Measurements from ENCODE around the gene TAS2R3. TPM values are rescaled to one million over a fixed set of nuclear protein-coding genes. Genes with fewer than 3 reads are reported as not detected.
A peak's percentile ranks its signal among the peaks of the same experiment; 100 is the strongest.
"Not testable (repeated sequence)": the region's sequence is repeated elsewhere in the genome, so short reads cannot be mapped to it uniquely, and the experiment has no call there.

The TAS2R3 gene, protein sequence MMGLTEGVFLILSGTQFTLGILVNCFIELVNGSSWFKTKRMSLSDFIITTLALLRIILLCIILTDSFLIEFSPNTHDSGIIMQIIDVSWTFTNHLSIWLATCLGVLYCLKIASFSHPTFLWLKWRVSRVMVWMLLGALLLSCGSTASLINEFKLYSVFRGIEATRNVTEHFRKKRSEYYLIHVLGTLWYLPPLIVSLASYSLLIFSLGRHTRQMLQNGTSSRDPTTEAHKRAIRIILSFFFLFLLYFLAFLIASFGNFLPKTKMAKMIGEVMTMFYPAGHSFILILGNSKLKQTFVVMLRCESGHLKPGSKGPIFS
- 2.3 TPM in 1 of 2 replicates, not detected in the other for total RNA-seq

DNA sequence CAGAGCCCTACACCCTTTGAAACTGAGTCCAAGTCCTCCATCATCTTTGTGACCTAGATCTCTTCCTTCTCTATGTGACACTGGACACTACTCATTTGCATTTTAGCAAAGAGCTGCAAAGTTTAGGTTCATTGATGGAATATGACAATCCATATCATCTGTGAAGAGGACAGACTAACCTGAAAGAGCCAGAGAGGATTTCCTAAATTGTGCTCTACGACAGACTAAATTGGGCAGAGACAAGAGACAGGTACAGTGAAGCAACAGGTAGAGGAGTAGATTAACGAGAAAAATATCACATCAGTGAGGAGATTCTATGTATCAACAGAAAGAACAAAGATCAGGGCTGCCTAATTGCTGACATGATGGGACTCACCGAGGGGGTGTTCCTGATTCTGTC, at the start of gene TAS2R3:
Gene TAS2R3, plus strand, starts transcription at position 301 of the 400 bp plus-strand sequence. Its CDS starts 62 bp downstream, at position 363.
- DNase-seq (ENCODE audit: low read depth): no peak

DNA sequence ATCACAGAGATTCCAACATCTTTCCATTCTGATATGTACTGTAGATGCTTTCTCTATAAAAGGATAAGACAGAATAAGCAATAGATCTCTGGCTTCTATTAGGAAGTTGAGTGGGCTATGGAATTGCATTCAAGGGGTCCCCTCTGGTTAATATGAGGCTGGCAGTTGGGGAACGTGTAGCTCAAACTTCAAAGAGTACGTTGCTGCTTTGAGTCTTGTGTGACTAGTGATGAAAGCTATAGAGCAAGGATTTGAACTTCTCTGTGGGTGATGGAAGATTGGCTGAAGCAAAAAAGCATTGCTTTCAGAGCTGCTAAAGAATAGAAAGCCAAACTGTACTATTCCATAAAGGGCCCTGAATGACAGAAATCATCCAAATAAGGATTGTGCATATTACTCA, 49.3 kb upstream of the TAS2R3 start:
- no peak for DNase-seq (ENCODE audit: low read depth)

DNA sequence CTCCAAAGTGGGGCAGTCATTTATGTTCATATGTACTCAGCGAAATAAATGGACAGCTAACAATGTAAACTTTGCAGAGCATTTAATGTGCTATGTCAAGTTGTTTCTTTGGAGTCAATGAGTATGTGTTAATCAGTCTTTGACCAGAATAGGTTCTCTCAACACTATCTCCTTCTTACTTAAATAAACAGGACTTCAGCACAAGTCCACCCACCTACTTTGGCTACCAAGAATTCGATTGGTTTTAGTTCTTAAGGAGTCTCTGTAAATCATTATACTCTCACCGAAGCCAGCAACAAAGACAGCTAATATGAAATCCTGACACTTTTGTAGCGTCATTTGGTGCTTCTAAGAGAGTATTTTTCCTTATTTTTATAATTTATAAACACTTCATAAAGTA, 48.9 kb upstream of the TAS2R3 start:
- DNase-seq (ENCODE audit: low read depth): no peak

DNA sequence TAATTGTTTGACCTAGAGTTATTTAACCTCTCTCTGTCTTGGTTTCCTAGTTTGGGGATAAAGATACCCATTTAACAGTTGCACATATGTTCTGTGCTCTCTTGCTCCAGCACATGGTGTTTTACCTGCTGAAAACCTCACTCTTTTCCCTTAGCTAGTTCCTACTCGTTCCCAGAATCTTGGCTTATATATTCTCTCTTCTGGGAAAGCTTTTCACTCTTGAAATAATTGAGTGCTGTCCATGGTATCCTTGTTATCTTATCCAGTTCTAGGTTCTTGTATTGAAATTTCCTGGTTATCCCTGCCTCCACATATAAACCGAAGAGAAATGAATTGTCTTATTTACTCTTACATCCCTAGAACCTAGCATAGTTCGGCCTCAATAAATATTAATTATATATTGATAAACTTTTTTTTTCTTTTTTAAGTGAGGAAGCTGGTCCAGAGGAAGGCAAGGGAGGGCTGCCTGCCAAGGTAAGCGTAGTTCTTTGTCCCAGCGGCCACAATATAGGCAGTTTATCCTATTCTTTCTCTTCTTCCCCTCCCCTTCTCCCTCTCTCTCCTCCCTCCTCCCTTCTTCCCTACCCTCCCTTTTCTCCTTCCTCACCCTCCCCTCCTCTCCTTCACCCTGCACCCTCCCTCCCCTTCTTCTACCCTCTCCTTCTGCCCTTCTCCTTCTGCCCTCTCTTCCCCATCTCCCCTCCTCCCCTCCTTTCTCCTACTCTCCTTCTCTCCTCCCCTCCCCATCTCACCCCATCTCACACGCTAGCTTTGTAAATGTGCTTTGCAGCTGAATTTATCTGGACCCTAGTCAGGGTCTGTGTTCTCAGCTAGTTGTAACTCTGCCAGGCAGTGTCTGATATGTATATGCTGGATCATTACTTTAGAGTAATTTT, 47.9 kb upstream of the TAS2R3 start:
- no peak for DNase-seq (ENCODE audit: low read depth)

DNA sequence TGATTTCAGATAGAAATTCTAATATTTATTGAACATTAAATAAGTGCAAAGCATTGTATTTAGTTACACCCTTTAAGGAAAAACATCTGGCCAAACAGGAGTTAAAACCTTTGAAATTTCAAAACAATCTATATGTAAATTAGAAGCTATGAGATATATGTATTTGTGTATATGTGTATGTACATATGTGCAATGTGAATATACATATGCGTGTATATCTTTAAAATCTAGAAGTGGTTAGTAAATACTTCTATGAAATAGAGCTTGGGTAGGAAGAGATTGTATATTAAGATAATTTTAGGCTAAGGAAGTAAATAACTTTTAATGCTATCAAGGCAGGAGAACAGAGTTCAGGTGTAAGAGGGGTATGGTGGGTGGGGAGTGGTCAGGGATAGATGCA, 46.4 kb upstream of the TAS2R3 start:
- no peak for DNase-seq (ENCODE audit: low read depth)

DNA sequence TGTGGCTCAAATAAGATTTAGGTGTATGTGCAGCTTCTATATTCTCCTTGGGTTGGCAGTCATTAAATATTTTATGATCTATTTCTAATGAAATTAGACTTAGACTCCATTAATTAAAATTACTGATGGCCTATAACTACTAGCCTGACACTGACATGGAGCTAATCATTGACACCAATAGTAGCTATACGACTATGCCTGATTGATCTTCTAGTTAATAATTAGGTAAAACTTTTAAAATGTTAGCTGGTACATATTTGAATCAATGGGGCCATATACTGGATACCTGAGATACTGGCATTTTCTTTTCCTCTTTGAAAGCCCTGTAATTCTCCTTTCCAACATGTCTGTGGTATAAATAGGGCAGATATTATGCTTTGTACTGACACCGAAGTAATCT, 41.4 kb upstream of the TAS2R3 start:
- no peak for DNase-seq (ENCODE audit: low read depth)

DNA sequence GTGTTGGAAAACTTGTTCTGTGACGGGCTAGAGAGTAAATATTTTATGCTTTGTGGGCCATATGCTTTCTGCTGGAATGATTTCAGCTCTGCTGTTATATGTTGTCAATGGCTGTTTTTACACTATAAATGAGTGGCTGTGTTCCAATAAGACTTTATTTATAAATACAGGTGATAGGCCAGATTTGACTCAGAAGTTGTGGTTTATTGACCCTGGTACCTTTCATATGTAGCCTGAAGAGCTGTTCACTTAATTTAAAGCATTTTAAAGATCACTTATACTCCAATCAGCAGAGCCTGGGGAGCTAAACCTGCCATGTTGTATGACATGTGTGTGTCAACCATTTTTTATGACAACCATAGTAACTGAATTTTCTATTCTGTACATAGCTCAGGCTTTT, 34.9 kb upstream of the TAS2R3 start:
- no peak for DNase-seq (ENCODE audit: low read depth)

DNA sequence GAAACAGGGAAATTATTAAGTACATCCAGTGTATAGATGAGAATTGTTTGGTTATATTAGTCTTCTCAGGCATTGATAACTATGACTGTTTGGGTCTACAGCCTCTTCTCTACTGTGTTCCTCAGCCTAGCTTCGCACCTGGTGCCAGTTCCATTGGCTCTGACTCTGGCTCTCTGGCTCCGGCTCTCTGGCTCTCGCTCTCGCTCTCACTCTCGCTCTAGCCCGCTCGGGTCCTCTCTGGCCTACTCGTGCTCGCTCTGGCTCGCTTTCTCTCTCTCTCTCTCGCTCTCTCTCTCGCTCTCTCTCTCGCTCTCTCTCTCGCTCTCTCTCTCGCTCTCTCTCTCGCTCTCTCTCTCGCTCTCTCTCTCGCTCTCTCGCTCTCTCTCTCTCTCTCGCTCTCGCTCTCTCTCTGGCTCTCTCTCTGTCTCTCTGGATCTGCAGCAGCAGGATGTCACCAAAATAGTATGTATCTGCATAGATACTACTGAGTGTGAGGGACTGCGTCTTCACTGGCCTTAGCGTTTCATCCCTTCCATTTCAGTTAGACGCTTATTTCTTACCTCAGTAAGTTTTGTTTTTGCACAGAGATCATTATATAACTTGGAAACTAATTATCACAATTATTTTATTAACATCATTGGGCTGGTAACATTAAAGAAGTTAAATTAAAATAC, 32.3 kb upstream of the TAS2R3 start:
- no peak for DNase-seq (ENCODE audit: low read depth)

DNA sequence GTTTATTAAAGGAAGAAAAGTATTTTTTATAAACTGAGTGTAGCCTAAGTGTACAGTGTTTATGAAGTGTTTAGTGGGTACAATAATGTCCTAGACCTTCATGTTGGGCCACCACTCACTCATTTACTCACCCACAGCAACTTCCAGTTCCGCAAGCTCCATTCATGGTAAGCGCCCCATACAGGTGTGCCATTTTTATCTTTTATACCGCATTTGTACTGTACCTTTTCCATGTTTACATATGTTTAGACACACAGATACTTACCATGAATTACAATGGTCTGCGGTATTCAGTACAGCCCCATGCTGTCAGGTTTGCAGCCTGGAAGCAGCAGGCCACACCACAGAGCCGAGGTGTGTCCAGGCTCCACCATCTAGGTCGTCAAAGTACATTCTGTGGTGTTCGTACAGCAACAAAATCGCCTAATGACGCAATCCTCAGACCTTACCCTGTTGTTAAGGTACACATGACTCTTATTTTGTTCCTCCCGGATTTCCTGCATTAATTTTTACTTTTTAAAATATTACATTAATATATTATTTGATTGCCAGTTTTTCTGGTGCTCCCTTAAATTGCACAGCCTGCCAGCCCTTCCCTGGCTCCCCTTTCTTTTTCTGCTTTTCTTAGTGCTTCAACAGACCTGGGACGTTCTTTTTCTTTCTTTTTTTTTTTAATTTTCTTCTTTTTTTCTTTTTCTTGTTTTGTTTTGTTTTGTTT, 26.6 kb upstream of the TAS2R3 start:
- peak; percentile 69 for DNase-seq (ENCODE audit: low read depth)

DNA sequence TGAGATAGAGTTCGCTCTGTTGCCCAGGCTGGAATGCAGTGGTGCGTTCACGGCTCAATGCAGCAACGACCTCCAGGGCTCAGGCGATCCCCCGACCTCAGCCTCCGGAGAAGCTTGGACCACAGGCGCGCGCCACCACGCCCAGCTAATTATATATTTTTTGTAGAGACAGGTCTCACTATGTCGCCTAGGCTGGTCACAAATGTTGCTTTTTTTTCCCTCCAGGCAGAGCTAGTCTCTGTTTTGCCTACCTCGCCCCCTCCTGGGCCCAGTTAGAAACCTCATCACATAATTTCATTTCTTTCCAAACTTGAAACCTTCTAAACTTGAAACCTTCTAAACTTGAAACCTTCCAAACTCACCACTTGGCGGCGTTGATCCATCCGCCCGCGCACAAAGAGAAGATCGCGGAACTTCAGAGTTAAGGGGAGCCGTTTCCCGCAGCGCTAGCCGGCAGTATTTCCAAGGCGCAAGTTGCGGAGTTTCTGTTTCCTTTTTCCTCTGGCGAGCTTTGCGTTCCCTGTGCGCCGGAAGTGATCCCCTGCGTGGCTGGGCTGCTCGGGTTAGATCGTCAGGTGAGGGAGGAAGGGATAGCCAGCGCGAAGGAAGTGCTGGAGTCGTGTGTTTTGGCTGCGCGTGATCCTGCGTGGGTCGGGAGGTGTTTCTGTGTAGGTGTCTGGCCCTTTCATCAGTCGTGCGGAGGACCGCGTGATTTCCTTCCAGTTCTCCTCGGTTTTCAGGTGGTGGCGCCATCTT, 25.9 kb upstream of the TAS2R3 start, which contains the start of gene SSBP1:
Gene SSBP1, plus strand, starts transcription at position 523 of the 756 bp plus-strand sequence. CDS start 809 bp downstream, outside the sequence.
- DNase-seq (ENCODE audit: low read depth): peak; percentile 90

DNA sequence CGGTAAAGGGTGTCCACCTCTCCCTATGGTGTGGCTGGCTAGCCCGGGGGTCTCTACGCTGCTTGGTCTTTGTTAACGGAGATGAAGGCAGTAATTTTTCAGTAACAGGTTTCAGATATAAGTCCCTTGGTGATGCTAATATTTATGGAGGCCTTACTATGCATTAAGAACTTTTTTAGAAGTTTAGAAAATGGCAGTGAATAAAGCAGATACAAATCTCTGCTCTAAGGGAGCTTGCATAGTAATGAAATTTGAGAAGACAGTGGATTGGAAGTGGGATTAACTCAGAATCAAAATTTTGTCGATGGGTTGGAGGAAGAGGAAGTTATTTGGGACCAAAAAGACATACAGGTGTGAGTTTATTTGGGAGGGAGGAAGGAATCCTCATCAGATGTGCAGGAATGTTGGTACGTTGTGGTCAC, 25.3 kb upstream of the TAS2R3 start:
- no peak for DNase-seq (ENCODE audit: low read depth)

DNA sequence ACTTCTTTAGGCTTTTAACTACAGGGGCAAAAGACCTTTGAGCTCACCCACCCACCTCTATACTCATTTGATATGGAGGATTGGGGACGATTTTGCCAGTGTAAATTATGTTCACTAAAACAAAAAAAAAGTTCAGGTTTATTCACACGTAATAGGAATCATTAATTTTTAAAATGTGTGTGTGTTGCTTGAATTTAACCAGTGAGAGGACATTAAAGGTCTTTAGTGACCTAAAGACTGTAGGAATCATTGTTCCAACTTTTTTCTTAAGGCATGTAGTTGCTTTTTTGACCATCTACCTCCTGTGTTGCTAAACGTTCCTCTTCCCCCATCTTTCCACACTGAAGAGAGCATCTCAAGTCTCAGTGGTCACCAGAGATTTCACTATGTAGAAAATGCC, 24.6 kb upstream of the TAS2R3 start:
- DNase-seq (ENCODE audit: low read depth): no peak

DNA sequence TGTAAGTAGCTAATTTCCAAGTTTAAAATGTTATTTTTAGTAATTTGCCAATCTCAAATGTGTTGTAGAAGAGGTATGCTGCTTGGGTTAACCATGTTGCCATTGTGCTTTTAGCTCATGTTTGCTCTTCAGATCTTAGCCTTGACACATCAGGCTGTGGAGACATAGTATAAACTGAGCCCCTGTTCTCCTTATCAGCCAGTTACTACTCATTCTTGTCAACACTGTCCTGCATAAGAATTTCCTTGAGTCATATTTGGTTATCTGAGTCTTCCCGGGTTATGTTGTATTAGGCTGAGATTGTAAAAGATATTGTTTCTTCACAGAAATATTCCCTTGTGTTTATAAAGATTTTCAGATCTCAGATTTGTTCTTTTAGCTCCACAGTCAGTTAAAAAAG, 21.7 kb upstream of the TAS2R3 start:
- DNase-seq (ENCODE audit: low read depth): no peak

DNA sequence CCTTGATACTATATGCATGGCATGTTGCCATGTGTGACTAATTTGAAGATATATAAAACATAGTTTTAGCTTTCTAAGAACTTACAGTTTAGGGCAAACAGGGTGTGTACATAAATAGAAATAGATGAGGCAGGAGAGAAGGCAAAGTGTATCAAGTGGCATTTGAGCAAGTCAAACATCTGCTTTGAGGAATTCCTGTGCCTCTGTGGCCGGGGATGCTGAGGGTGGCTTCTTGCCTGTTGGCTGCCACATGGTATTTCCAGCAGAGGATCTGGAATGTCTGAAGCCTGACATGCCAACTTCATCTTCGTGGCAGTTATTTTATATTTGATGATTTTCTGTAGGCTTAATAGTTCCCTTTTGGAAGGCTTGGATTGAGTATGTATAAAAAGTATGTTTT, 19.8 kb upstream of the TAS2R3 start:
- no peak for DNase-seq (ENCODE audit: low read depth)

DNA sequence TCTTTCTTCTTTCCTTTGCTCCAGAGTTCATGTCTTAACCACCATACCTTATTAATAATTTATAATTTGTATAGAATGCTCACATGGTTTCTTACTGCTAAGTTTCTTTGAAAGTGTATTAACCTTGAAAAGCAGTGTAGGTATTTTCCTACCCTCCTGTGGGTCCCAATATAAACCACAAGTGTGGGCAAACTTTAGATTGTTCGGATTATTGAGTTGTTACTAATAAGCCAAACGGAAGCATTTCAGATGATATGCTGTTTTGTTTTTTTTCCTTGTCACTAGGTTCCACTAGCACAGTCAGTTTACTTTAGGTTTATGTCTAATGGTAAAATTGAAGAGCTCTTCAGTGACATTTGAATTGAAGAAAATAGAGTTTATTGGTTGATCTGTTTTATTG, 15.5 kb upstream of the TAS2R3 start:
- peak; percentile 51 for DNase-seq (ENCODE audit: low read depth)

DNA sequence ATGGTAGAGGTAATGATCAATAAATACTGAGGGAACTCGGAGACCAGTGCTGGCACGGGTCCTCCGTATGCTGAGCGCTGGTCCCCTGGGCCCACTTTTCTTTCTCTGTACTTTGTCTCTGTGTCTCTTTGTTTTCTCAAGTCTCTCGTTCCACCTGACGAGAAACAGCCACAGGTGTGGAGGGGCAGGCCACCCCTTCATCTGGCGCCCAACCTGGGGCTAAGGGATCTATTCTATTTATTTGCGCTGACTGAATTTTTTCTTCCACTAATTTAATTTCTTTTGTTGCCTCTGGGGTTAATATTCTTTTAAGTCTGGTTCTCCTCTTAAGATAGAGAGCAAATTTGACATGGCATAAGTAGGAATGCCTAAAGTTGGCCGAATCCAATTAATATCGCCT, 12.0 kb upstream of the TAS2R3 start:
- DNase-seq (ENCODE audit: low read depth): not testable (repeated sequence)

DNA sequence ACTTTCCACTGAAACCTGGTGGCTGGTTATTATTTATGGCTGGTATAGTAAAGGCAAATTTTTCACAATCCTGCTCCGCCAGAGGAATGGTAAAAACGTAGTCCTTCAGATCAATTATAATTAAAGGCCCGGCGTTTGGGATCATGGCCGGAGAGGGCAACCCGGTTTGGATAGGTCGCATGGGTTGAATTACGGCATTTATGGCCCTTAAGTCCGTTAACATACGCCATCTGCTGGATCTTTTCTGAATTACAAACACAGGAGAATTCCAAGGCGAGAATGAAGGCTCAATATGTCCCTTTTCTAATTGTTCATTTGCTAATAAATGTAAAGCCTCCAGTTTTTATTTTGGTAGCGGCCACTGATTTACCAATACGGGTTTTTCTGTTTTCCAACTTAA, 11.3 kb upstream of the TAS2R3 start:
- no peak for DNase-seq (ENCODE audit: low read depth)

DNA sequence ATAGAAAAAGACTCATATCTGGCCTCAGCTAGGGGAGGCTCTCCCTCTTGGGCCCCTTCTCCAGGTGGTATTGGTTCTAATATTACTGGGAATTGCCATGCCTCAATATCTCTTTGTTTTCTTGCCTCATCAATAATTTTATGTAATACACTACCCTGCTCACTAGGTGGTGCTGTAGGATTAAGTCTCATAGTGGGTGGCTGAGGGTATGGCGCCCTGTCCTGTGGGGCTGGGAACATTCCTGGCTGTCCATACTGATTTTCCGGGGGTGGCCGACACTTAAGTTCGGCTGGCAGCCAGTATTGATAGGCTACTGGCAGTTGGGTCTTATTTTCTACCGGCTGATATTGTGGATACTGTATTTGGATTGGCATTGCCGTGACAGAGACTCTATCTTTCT, 9.0 kb upstream of the TAS2R3 start:
- DNase-seq (ENCODE audit: low read depth): peak; percentile 9

DNA sequence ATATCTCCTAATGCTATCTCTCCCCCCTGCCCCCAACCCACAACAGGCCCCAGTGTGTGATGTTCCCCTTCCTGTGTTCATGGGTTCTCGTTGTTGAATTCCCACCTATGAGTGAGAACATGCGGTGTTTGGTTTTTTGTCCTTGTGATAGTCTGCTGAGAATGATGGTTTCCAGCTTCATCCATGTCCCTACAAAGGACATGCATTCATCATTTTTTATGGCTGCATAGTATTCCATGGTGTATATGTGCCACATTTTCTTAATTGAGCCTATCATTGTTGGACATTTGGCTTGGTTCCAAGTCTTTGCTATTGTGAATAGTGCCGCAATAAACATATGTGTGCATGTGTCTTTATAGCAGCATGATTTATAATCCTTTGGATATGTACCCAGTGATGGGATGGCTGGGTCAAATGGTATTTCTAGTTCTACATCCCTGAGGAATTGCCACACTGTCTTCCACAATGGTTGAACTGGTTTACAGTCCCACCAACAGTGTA, 6.2 kb downstream of the TAS2R3 start:
- not testable (repeated sequence) for DNase-seq (ENCODE audit: low read depth)

DNA sequence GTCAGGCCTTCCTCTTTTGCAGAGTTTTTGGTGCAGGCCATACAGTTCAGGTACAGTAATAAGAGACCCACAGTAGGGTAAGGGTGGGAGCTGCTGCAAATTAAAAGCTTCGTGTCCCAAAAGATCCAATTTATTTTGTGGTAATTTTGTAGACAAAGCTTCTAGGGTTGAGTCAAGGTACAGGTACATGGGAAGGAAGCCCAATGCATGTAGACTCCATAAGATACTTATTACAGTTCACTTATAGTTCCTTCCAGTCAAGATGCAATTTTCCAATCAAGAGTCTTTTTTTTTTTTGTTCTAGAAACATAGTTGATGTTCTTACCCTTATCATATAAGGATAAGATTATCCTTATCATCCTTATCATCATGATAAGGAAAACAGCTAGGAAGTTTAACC, 12.5 kb downstream of the TAS2R3 start, which contains the start of gene TAS2R4:
Gene TAS2R4, plus strand, starts transcription at position 301 of the 400 bp plus-strand sequence. CDS start 1,815 bp downstream, outside the sequence.
- DNase-seq (ENCODE audit: low read depth): no peak

Measured in renal cortical epithelial cell (primary cell).